Activated naive CD4-positive, alpha-beta T cell treated with anti-CD3 and anti-CD28 coated beads, Interleukin-2, amount 50 U/mL, for 24 hours (primary cell): ENCODE data around the gene HLA-DQA1.
A peak's percentile ranks its signal among the peaks of the same experiment; 100 is the strongest.
"Not testable (repeated sequence)": the region's sequence is repeated elsewhere in the genome, so short reads cannot be mapped to it uniquely, and the experiment has no call there.

Experiments used
- H3K27ac Mint-ChIP-seq: one replicate; pipeline ENCODE4 v1.8.0; 2021; ENCODE audit warnings: mild to moderate bottlenecking, mixed read lengths
- H3K27me3 Mint-ChIP-seq: one replicate; pipeline ENCODE4 v1.8.0; 2021; ENCODE audit warnings: mixed read lengths
- H3K36me3 Mint-ChIP-seq: one replicate; pipeline ENCODE4 v1.8.0; 2021; ENCODE audit warnings: mixed read lengths
- H3K4me1 Mint-ChIP-seq: one replicate; pipeline ENCODE4 v1.8.0; 2021; ENCODE audit warnings: mixed read lengths
- H3K4me3 Mint-ChIP-seq: one replicate; pipeline ENCODE4 v1.8.0; 2021; ENCODE audit warnings: mild to moderate bottlenecking, mixed read lengths
- H3K9me3 Mint-ChIP-seq: one replicate; pipeline ENCODE4 v1.8.0; 2021; ENCODE audit warnings: mixed read lengths

HLA-DQA1 gene

GRCh38 chr6:32639440-32640394 lies 2.5 kb downstream of the HLA-DQA1 start:
- Mint-ChIP-seq H3K27ac (no peak overlapping the region), H3K36me3 (no peaks in the 10 kb centered on the region), H3K9me3 (no peaks in the 10 kb centered on the region), H3K4me1 (peaks cover 19% of the 10 kb centered on the region), H3K4me3 (no peak overlapping the region), H3K27me3 (no peaks in the 10 kb centered on the region)

GRCh38 chr6:32641122-32641521 lies 3.9 kb downstream of the HLA-DQA1 start:
- no peaks in the 10 kb centered on the region for H3K9me3 Mint-ChIP-seq
- no peak overlapping the region for H3K4me3 Mint-ChIP-seq
- no peak overlapping the region for H3K27ac Mint-ChIP-seq
- peaks cover 19% of the 10 kb centered on the region for H3K4me1 Mint-ChIP-seq
- no peaks in the 10 kb centered on the region for H3K36me3 Mint-ChIP-seq
- H3K27me3 Mint-ChIP-seq = no peaks in the 10 kb centered on the region

GRCh38 chr6:32641785-32642719 lies 4.8 kb downstream of the HLA-DQA1 start:
- H3K27ac Mint-ChIP-seq, H3K4me3 Mint-ChIP-seq: not testable (repeated sequence)

GRCh38 chr6:32642720-32643106 lies 5.5 kb downstream of the HLA-DQA1 start:
- Mint-ChIP-seq H3K27me3 (no peaks in the 10 kb centered on the region), H3K27ac (no peak overlapping the region), H3K4me3 (no peak overlapping the region), H3K9me3 (no peaks in the 10 kb centered on the region), H3K4me1 (peaks cover 19% of the 10 kb centered on the region), H3K36me3 (no peaks in the 10 kb centered on the region)

More at GRCh38 chr6:32641785-32642719, 4.8 kb downstream of the HLA-DQA1 start:
- not testable (repeated sequence) for H3K9me3 Mint-ChIP-seq, H3K27me3 Mint-ChIP-seq, H3K36me3 Mint-ChIP-seq
- peaks cover 19% of the 10 kb centered on the region for H3K4me1 Mint-ChIP-seq

GRCh38 chr6:32643904-32644303 lies 6.7 kb downstream of the HLA-DQA1 start:
- H3K36me3 Mint-ChIP-seq = no peaks in the 10 kb centered on the region
- no peaks in the 10 kb centered on the region for H3K9me3 Mint-ChIP-seq
- H3K27me3 Mint-ChIP-seq = no peaks in the 10 kb centered on the region
- no peak overlapping the region for H3K27ac Mint-ChIP-seq
- H3K4me3 Mint-ChIP-seq = no peak overlapping the region
- peaks cover 19% of the 10 kb centered on the region for H3K4me1 Mint-ChIP-seq

- no peaks in the 10 kb centered on the region for H3K27me3 Mint-ChIP-seq
- peaks cover 19% of the 10 kb centered on the region for H3K4me1 Mint-ChIP-seq
- no peak overlapping the region for H3K4me3 Mint-ChIP-seq
- H3K27ac Mint-ChIP-seq = no peak overlapping the region
- H3K36me3 Mint-ChIP-seq = no peaks in the 10 kb centered on the region
- H3K9me3 Mint-ChIP-seq = no peaks in the 10 kb centered on the region
Observed at GRCh38 chr6:32645047-32645703, 8.0 kb downstream of the HLA-DQA1 start.

- H3K27me3 Mint-ChIP-seq = no peaks in the 10 kb centered on the region
- no peak overlapping the region for H3K27ac Mint-ChIP-seq
- no peaks in the 10 kb centered on the region for H3K4me1 Mint-ChIP-seq
- no peaks in the 10 kb centered on the region for H3K9me3 Mint-ChIP-seq
- peaks cover 2% of the 10 kb centered on the region for H3K36me3 Mint-ChIP-seq
- H3K4me3 Mint-ChIP-seq = no peak overlapping the region
Observed at GRCh38 chr6:32655203-32655710, 18.1 kb downstream of the HLA-DQA1 start.

- not testable (repeated sequence) for H3K27me3 Mint-ChIP-seq, H3K4me1 Mint-ChIP-seq, H3K36me3 Mint-ChIP-seq, H3K4me3 Mint-ChIP-seq, H3K9me3 Mint-ChIP-seq, H3K27ac Mint-ChIP-seq
Observed at GRCh38 chr6:32657329-32657728, 20.1 kb downstream of the HLA-DQA1 start.

GRCh38 chr6:32657819-32658218 lies 20.6 kb downstream of the HLA-DQA1 start:
- not testable (repeated sequence) for H3K27me3 Mint-ChIP-seq, H3K27ac Mint-ChIP-seq, H3K9me3 Mint-ChIP-seq, H3K4me1 Mint-ChIP-seq, H3K36me3 Mint-ChIP-seq, H3K4me3 Mint-ChIP-seq

GRCh38 chr6:32658268-32658897 lies 21.2 kb downstream of the HLA-DQA1 start:
- no peaks in the 10 kb centered on the region for H3K9me3 Mint-ChIP-seq
- peaks cover 2% of the 10 kb centered on the region for H3K36me3 Mint-ChIP-seq
- H3K27ac Mint-ChIP-seq = peak overlapping the region; percentile 51
- H3K27me3 Mint-ChIP-seq = no peaks in the 10 kb centered on the region
- peaks cover 5% of the 10 kb centered on the region for H3K4me1 Mint-ChIP-seq
- no peak overlapping the region for H3K4me3 Mint-ChIP-seq

GRCh38 chr6:32659856-32660595 lies 22.8 kb downstream of the HLA-DQA1 start:
- Mint-ChIP-seq H3K4me3 (no peak overlapping the region), H3K4me1 (peaks cover 8% of the 10 kb centered on the region), H3K36me3 (peaks cover 2% of the 10 kb centered on the region), H3K27me3 (peaks cover 2% of the 10 kb centered on the region), H3K27ac (no peak overlapping the region), H3K9me3 (no peaks in the 10 kb centered on the region)

GRCh38 chr6:32662099-32662498 lies 24.9 kb downstream of the HLA-DQA1 start:
- peaks cover 9% of the 10 kb centered on the region for H3K27me3 Mint-ChIP-seq
- H3K4me1 Mint-ChIP-seq = peaks cover 26% of the 10 kb centered on the region

GRCh38 chr6:32662836-32663235 lies 25.6 kb downstream of the HLA-DQA1 start:
- no peak overlapping the region for H3K4me3 Mint-ChIP-seq
- peaks cover 31% of the 10 kb centered on the region for H3K4me1 Mint-ChIP-seq
- H3K27ac Mint-ChIP-seq = peak overlapping the region; percentile 37
- peaks cover 9% of the 10 kb centered on the region for H3K27me3 Mint-ChIP-seq
- no peaks in the 10 kb centered on the region for H3K36me3 Mint-ChIP-seq
- no peaks in the 10 kb centered on the region for H3K9me3 Mint-ChIP-seq

More at GRCh38 chr6:32662099-32662498, 24.9 kb downstream of the HLA-DQA1 start:
- no peaks in the 10 kb centered on the region for H3K36me3 Mint-ChIP-seq
- H3K4me3 Mint-ChIP-seq = no peak overlapping the region
- no peak overlapping the region for H3K27ac Mint-ChIP-seq
- H3K9me3 Mint-ChIP-seq = no peaks in the 10 kb centered on the region

GRCh38 chr6:32664354-32664753 lies 27.1 kb downstream of the HLA-DQA1 start:
- Mint-ChIP-seq H3K4me3 (no peak overlapping the region), H3K9me3 (no peaks in the 10 kb centered on the region), H3K36me3 (no peaks in the 10 kb centered on the region), H3K27ac (no peak overlapping the region), H3K27me3 (peaks cover 9% of the 10 kb centered on the region), H3K4me1 (peaks cover 46% of the 10 kb centered on the region)
